Muscle of leg (tissue), 11 donors: ENCODE data around the gene KRTAP5-5. TPM values are rescaled to one million over a fixed set of nuclear protein-coding genes. Genes with fewer than 3 reads are reported as not detected.
"Not testable (repeated sequence)": the region's sequence is repeated elsewhere in the genome, so short reads cannot be mapped to it uniquely, and the experiment has no call there.

ENCODE experiments used
- DNase-seq: peaks from one replicate; pipeline ENCODE4 v3.0.0; 2013
- H3K27ac ChIP-seq: one replicate; pipeline ENCODE4 v1.5.1; 2013; ENCODE audit warnings: mild to moderate bottlenecking, low read length, control low read depth
- H3K27me3 ChIP-seq: one replicate; pipeline ENCODE4 v1.6.1; 2013; ENCODE audit warnings: low read length; ENCODE audit not compliant: control insufficient read depth, insufficient read depth
- H3K36me3 ChIP-seq: one replicate; pipeline ENCODE4 v1.6.1; 2013; ENCODE audit warnings: low read length; ENCODE audit not compliant: control insufficient read depth, insufficient read depth
- H3K4me1 ChIP-seq: one replicate; pipeline ENCODE4 v1.6.1; 2013; ENCODE audit warnings: low read length; ENCODE audit not compliant: control insufficient read depth, insufficient read depth
- H3K4me3 ChIP-seq: one replicate; pipeline ENCODE4 v1.5.1; 2013; ENCODE audit warnings: low read length, control low read depth
- H3K9me3 ChIP-seq: replicated peaks from 2 replicates; pipeline ENCODE4 v1.6.1; 2013; ENCODE audit warnings: low read depth, low read length; ENCODE audit not compliant: control insufficient read depth
- WGBS: methylation state at CpG from one replicate; pipeline ENCODE4 v1.1.5; 2013; ENCODE audit warnings: missing lambda C conversion rate; ENCODE audit not compliant: insufficient coverage; 5-methylcytosine and 5-hydroxymethylcytosine counted together
- polyA plus RNA-seq, 8 donors: library from polyadenylated mRNA; unstranded; fragments of 120-200 nt; gene quantifications; one replicate each; pipeline versions ENCODE4 v1.2.1 to v1.2.3, GENCODE V29; 2013; ENCODE audit warnings: inconsistent platforms in 1 of 8, low replicate concordance in 1 of 8; ENCODE audit not compliant: insufficient read length in 8 of 8, insufficient read depth in 1 of 8
- total RNA-seq: library from RNA; stranded (reverse); fragments of 120-200 nt; gene quantifications from one replicate; pipeline ENCODE4 v1.2.4, GENCODE V29; 2013

The KRTAP5-5 gene
- total and polyA plus RNA-seq, 9 donors = 0.24 to 0.31 TPM; not detected in 7

GRCh38 chr11:1655168-1656060, 25.8 kb downstream of the KRTAP5-5 start:
- Histone ChIP-seq H3K4me1 (peaks cover 23% of the 10 kb centered on the region), H3K36me3 (no peaks in the 10 kb centered on the region), H3K27me3 (peaks cover 5% of the 10 kb centered on the region), H3K27ac (no peak overlapping the region), H3K4me3 (no peak overlapping the region), H3K9me3 (no peaks in the 10 kb centered on the region)
- 77% methylated on average over 14 of the region's 26 CpGs for WGBS
- DNase-seq = no peak

- Histone ChIP-seq H3K27me3 (peaks cover 5% of the 10 kb centered on the region), H3K4me3 (no peak overlapping the region), H3K36me3 (no peaks in the 10 kb centered on the region), H3K4me1 (peaks cover 23% of the 10 kb centered on the region), H3K9me3 (no peaks in the 10 kb centered on the region), H3K27ac (no peak overlapping the region)
- 57% methylated on average over 3 of the region's 9 CpGs for WGBS
- no peak for DNase-seq
These were observed 26.5 kb downstream of the KRTAP5-5 start for GRCh38 chr11:1656061-1656441.

- no peaks in the 10 kb centered on the region for H3K9me3 ChIP-seq
- peaks cover 5% of the 10 kb centered on the region for H3K27me3 ChIP-seq
- H3K4me1 ChIP-seq = peaks cover 23% of the 10 kb centered on the region
- no peak overlapping the region for H3K27ac ChIP-seq
- H3K4me3 ChIP-seq = no peak overlapping the region
- H3K36me3 ChIP-seq = no peaks in the 10 kb centered on the region
- DNase-seq = no peak
- WGBS = 88% methylated on average over 4 of the region's 7 CpGs
These were observed 27.1 kb downstream of the KRTAP5-5 start for GRCh38 chr11:1656670-1657069.

GRCh38 chr11:1659506-1659905, 29.9 kb downstream of the KRTAP5-5 start:
- Histone ChIP-seq H3K4me1 (peaks cover 6% of the 10 kb centered on the region), H3K4me3 (no peak overlapping the region), H3K36me3 (no peaks in the 10 kb centered on the region), H3K9me3 (no peaks in the 10 kb centered on the region), H3K27ac (no peak overlapping the region), H3K27me3 (no peaks in the 10 kb centered on the region)
- no CpG with 5 or more reads among the region's 14 CpGs for WGBS
- no peak for DNase-seq

GRCh38 chr11:1660111-1660867, 30.7 kb downstream of the KRTAP5-5 start:
- 64% methylated on average over 23 of the region's 24 CpGs for WGBS
- no peak overlapping the region for H3K27ac ChIP-seq
- H3K27me3 ChIP-seq = no peaks in the 10 kb centered on the region
- no peaks in the 10 kb centered on the region for H3K36me3 ChIP-seq
- H3K9me3 ChIP-seq = no peaks in the 10 kb centered on the region
- no peaks in the 10 kb centered on the region for H3K4me1 ChIP-seq
- no peak overlapping the region for H3K4me3 ChIP-seq
- no peak for DNase-seq

- 68% methylated on average over 6 of the region's 25 CpGs for WGBS
- not testable (repeated sequence) for H3K36me3 ChIP-seq, H3K4me1 ChIP-seq, H3K27me3 ChIP-seq, H3K9me3 ChIP-seq, DNase-seq, H3K4me3 ChIP-seq, H3K27ac ChIP-seq
These were observed 32.1 kb downstream of the KRTAP5-5 start for GRCh38 chr11:1661454-1662269.

- not testable (repeated sequence) for DNase-seq, H3K9me3 ChIP-seq, H3K4me1 ChIP-seq, H3K4me3 ChIP-seq, H3K27me3 ChIP-seq, H3K27ac ChIP-seq, H3K36me3 ChIP-seq
- WGBS = 67% methylated on average over 3 of the region's 18 CpGs
These were observed 33.2 kb downstream of the KRTAP5-5 start for GRCh38 chr11:1662699-1663283.

- H3K4me3 ChIP-seq = no peak overlapping the region
- peaks cover 28% of the 10 kb centered on the region for H3K4me1 ChIP-seq
These were observed 35.7 kb downstream of the KRTAP5-5 start for GRCh38 chr11:1665313-1665712.

GRCh38 chr11:1667121-1667850, 37.7 kb downstream of the KRTAP5-5 start:
- H3K4me1 ChIP-seq = peaks cover 28% of the 10 kb centered on the region
- 74% methylated on average over 8 of the region's 24 CpGs for WGBS
- DNase-seq = no peak

More at GRCh38 chr11:1665313-1665712, 35.7 kb downstream of the KRTAP5-5 start:
- H3K9me3 ChIP-seq = no peaks in the 10 kb centered on the region
- no peak for DNase-seq
- H3K27me3 ChIP-seq = peaks cover 8% of the 10 kb centered on the region
- H3K36me3 ChIP-seq = no peaks in the 10 kb centered on the region
- H3K27ac ChIP-seq = no peak overlapping the region
- WGBS = 100% methylated on average over 4 of the region's 8 CpGs

More at GRCh38 chr11:1667121-1667850, 37.7 kb downstream of the KRTAP5-5 start:
- H3K4me3 ChIP-seq = no peak overlapping the region
- H3K27ac ChIP-seq = no peak overlapping the region
- H3K27me3 ChIP-seq = peaks cover 11% of the 10 kb centered on the region
- no peaks in the 10 kb centered on the region for H3K9me3 ChIP-seq
- H3K36me3 ChIP-seq = no peaks in the 10 kb centered on the region
